Measurements from ENCODE around the gene TMEM63C. TPM values are rescaled to one million over a fixed set of nuclear protein-coding genes. Genes with fewer than 3 reads are reported as not detected.

Gene TMEM63C
- total and polyA plus RNA-seq, 8 donors, result 0.14 to 8.8 (median 1.4) TPM; not detected in 2

GRCh38 chr14:77206261-77206824 lies 24.7 kb downstream of the TMEM63C start:
- H3K4me3 ChIP-seq, result no peak overlapping the region
- H3K4me1 ChIP-seq, result no peaks in the 10 kb centered on the region
- 40 to 77% (median 60%) methylated on average over 1 to 2 of the region's 2 CpGs for WGBS, 5 donors
- no peak for TF ChIP-seq CTCF (IDR thresholded peaks at IDR 0.05)
- no peak overlapping the region for H3K27ac ChIP-seq
- DNase-seq, result no peak
- H3K36me3 ChIP-seq, result no peaks in the 10 kb centered on the region
- intact Hi-C loops (cut with DNase I; ENCODE audit: low total_unique reads), result no loop called here
- peaks cover 0 to 26% (median 0%) of the 10 kb centered on the region in 3 donors for H3K27me3 ChIP-seq
- H3K9me3 ChIP-seq, result no peaks in the 10 kb centered on the region

- Histone ChIP-seq H3K4me1 (no peaks in the 10 kb centered on the region), H3K9me3 (no peaks in the 10 kb centered on the region), H3K27ac (no peak overlapping the region), H3K36me3 (no peaks in the 10 kb centered on the region), H3K4me3 (no peak overlapping the region), H3K27me3 (peaks cover 0 to 21% (median 0%) of the 10 kb centered on the region in 3 donors)
- WGBS, 5 donors, result 32 to 45% (median 36%) methylated on average over 2 of the region's 2 CpGs
- TF ChIP-seq POLR2AphosphoS5 (IDR thresholded peaks at IDR 0.05) (no peak), EP300 (IDR thresholded peaks at IDR 0.05) (no peak), POLR2A (IDR thresholded peaks at IDR 0.05) (no peak), CTCF (IDR thresholded peaks at IDR 0.05) (no peak)
- DNase-seq, result no peak
- intact Hi-C loops (cut with DNase I; ENCODE audit: low total_unique reads), result no loop called here
These were observed 25.3 kb downstream of the TMEM63C start for GRCh38 chr14:77206877-77207389.

DNA sequence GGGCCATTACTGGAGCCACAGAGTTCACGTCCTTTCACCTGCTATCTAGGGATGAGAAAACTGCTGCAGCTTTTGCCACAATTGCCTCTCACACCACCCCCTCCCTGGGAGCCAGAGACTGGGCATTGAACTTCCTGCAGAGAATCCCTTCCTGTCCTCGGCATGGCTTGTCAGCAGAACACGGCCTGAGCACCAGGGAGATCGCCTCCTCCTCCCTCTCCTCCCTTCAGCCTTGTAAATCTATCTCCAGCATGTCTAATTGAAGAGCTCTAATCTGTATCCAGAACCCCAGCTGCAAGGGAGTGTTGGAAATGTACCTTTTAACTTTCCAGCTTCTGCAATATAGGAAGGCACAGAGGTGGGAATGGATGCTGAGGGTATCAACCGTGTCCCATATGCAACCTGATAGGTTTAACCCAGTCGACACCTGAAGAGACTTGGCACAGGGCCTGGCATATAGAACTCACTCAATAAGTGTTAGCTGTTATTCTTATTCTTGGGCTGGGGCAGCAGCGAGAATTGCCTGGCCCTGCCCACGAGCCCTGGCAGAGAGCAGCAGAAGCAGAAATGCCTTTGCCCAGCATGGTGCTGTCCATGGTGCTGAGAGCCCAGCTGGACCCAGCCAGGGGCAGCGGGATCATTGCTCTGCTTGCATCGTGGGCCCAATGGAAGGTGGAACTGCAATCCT lies 26.8 kb downstream of the TMEM63C start:
- 24 to 27% (median 26%) methylated on average over 6 to 10 of the region's 10 CpGs for WGBS, 5 donors
- peak; percentile 69 to 90 for DNase-seq
- Histone ChIP-seq H3K27ac (no peak overlapping the region), H3K4me3 (no peak overlapping the region), H3K4me1 (no peaks in the 10 kb centered on the region), H3K27me3 (peaks cover 0 to 27% (median 3%) of the 10 kb centered on the region in 3 donors), H3K9me3 (no peaks in the 10 kb centered on the region), H3K36me3 (no peaks in the 10 kb centered on the region)
- no peak for TF ChIP-seq CTCF (IDR thresholded peaks at IDR 0.05)
- no peak for TF ChIP-seq POLR2A (IDR thresholded peaks at IDR 0.05)
- no peak for TF ChIP-seq POLR2AphosphoS5 (IDR thresholded peaks at IDR 0.05)
- no peak for TF ChIP-seq EP300 (IDR thresholded peaks at IDR 0.05)
- intact Hi-C loops (cut with DNase I; ENCODE audit: low total_unique reads), result no loop called here

- 19 to 37% (median 30%) methylated on average over 5 of the region's 5 CpGs for WGBS, 5 donors
- H3K9me3 ChIP-seq, result no peaks in the 10 kb centered on the region
These were observed 27.4 kb downstream of the TMEM63C start for GRCh38 chr14:77208979-77209318.

More at GRCh38 chr14:77208979-77209318, 27.4 kb downstream of the TMEM63C start:
- H3K36me3 ChIP-seq, result no peaks in the 10 kb centered on the region
- H3K4me1 ChIP-seq, result no peaks in the 10 kb centered on the region
- DNase-seq, result no peak
- H3K27me3 ChIP-seq, result peaks cover 0 to 27% (median 3%) of the 10 kb centered on the region in 3 donors
- TF ChIP-seq EP300 (IDR thresholded peaks at IDR 0.05) (no peak), POLR2AphosphoS5 (IDR thresholded peaks at IDR 0.05) (no peak), POLR2A (IDR thresholded peaks at IDR 0.05) (no peak)
- intact Hi-C loops (cut with DNase I; ENCODE audit: low total_unique reads), result no loop called here
- no peak overlapping the region for H3K27ac ChIP-seq
- no peak overlapping the region for H3K4me3 ChIP-seq
